GM21529 (cell line): ENCODE measurements around the gene MMP23B.

ENCODE experiments used
- ATAC-seq: cut with Tn5 transposase; IDR thresholded peaks from one replicate; pipeline ENCODE4 v1.9.1; 2021; ENCODE audit not compliant: unreplicated experiment

MMP23B gene

GRCh38 chr1:1618396-1619068 is 13.4 kb upstream of the MMP23B start:
- no peak for ATAC-seq

- no peak for ATAC-seq
These were observed 12.0 kb upstream of the MMP23B start for GRCh38 chr1:1619917-1620361.

- no peak for ATAC-seq
These were observed 11.4 kb upstream of the MMP23B start for GRCh38 chr1:1620433-1621139.

GRCh38 chr1:1621173-1622009 is 10.6 kb upstream of the MMP23B start:
- no peak for ATAC-seq

- ATAC-seq: no peak
These were observed 9.8 kb upstream of the MMP23B start for GRCh38 chr1:1622010-1622787.

DNA sequence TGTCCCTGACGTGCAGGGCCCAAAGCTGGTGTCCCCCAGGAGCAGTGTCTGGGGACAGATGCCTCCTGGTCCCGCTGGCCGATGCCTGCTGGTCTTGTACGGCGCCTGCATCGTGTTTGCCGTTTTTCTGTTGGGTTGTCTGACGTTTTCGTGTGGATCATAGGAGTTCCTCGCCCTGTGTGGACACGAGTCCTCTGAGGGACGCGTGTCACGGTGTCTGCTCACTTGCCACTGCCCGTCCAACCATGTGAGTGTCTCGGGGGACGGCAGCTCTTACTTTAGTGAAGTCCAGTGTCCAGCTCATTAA is 9.2 kb upstream of the MMP23B start:
- ATAC-seq: no peak

GRCh38 chr1:1623181-1623630 is 8.8 kb upstream of the MMP23B start:
- ATAC-seq: no peak

GRCh38 chr1:1623631-1624442 is 8.1 kb upstream of the MMP23B start:
- ATAC-seq: no peak

DNA sequence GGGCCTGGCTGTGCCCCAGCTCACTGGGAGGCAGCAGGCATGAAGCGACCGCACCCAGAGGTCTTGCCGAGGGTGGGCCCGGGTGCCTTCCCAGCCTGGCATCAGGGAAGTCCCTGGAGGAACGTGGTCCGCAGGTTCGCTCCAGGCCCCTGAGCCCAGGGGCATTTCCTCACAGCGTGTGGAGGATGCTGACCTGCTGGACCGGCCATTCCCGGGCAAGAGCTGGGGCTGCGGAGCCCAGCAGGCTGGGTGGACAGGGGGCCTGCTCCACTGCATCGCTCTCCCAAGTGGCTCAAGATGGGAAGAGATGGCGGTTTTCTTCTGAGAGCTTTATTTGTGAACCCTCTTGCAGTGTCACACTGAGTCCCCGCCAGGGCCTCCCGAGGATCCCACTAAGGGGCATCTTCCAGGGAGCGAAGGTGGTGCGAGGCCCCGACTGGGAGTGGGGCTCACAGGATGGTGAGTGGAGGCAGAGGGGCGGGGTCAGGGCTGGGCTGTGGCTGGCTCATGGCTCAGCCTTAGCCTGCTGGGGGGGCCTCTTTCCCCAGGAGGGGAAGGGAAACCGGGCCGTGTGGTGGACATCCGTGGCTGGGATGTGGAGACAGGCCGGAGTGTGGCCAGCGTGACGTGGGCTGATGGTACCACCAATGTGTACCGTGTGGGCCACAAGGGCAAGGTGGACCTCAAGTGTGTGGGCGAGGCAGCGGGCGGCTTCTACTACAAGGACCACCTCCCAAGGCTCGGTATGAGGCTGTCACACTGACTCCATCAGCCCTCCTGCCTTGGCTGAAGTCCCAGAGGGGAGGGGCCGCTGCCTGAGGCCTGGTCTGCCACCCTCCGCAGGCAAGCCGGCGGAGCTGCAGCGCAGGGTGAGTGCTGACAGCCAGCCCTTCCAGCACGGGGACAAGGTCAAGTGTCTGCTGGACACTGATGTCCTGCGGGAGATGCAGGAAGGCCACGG is 7.2 kb upstream of the MMP23B start:
- no peak for ATAC-seq

- ATAC-seq: no peak
These were observed 6.6 kb upstream of the MMP23B start for GRCh38 chr1:1625404-1625775.

GRCh38 chr1:1625824-1626206 is 6.2 kb upstream of the MMP23B start:
- no peak for ATAC-seq

GRCh38 chr1:1626207-1627141 is 5.5 kb upstream of the MMP23B start:
- ATAC-seq: no peak

GRCh38 chr1:1627261-1627828 is 4.6 kb upstream of the MMP23B start:
- no peak for ATAC-seq

DNA sequence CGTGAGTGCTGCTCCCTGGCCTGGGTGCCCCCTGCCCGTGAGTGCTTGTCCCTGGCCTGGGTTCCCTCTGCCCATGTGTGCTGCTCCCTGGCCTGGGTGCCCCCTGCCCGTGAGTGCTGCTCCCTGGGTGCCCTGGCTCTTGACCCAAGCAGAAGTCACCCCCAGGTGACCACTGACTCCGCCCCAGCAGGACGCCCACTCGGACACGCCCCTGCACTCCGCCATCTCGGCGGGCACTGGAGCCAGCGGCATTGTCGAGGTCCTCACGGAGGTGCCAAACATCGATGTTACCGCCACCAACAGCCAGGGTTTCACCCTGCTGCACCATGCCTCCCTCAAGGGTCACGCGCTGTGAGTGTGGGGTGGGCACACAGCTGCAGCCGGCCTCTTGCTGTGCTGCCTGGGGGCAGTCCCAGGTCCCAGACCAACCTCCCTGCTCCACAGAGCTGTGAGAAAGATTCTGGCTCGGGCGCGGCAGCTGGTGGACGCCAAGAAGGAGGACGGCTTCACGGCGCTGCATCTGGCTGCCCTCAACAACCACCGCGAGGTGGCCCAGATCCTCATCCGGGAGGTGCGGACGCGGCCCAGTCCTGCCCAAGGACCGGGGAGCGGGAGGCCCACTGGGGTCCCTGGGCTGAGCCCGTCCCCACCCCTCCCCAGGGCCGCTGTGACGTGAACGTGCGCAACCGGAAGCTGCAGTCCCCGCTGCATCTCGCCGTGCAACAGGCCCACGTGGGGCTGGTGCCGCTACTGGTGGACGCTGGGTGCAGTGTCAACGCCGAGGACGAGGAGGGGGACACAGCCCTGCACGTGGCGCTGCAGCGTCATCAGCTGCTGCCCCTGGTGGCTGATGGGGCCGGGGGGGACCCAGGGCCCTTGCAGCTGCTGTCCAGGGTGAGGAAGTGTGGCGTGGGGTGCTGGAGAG is 3.9 kb upstream of the MMP23B start:
- no peak for ATAC-seq

- ATAC-seq: no peak
These were observed 3.1 kb upstream of the MMP23B start for GRCh38 chr1:1628754-1629429.
